Activated CD4-positive, alpha-beta memory T cell treated with anti-CD3 and anti-CD28 coated beads for 36 hours (primary cell): Measurements from ENCODE around the gene PDE4D. TPM values are rescaled to one million over a fixed set of nuclear protein-coding genes. Genes with fewer than 3 reads are reported as not detected.
A peak's percentile ranks its signal among the peaks of the same experiment; 100 is the strongest.

ENCODE experiments used
- CTCF ChIA-PET: fragments of 350-600 bp; sonication (Branson Sonifier 250); formaldehyde crosslinking; loops from one replicate; lab custom pipeline; 2021; ENCODE audit warnings: antibody characterized with exemption, inconsistent platforms; lab: Charles Lee
- POLR2A ChIA-PET: fragments of 350-600 bp; sonication (Branson Sonifier 250); formaldehyde crosslinking; loops from one replicate; lab custom pipeline; 2021; ENCODE audit warnings: antibody characterized with exemption; lab: Charles Lee
- DNase-seq: peaks from one replicate; pipeline ENCODE4 v3.0.0-alpha.2; 2020
- H3K27ac Mint-ChIP-seq: one replicate; pipeline ENCODE4 v1.8.0; 2021; ENCODE audit warnings: mixed read lengths
- H3K27me3 Mint-ChIP-seq: one replicate; pipeline ENCODE4 v1.8.0; 2021; ENCODE audit warnings: mixed read lengths
- H3K36me3 Mint-ChIP-seq: one replicate; pipeline ENCODE4 v1.8.0; 2021; ENCODE audit warnings: mixed read lengths
- H3K4me1 Mint-ChIP-seq: one replicate; pipeline ENCODE4 v1.8.0; 2021; ENCODE audit warnings: low read depth, mixed read lengths
- H3K4me3 Mint-ChIP-seq: one replicate; pipeline ENCODE4 v1.8.0; 2021; ENCODE audit warnings: mild to moderate bottlenecking, mixed read lengths
- H3K9me3 Mint-ChIP-seq: one replicate; pipeline ENCODE4 v1.8.0; 2021; ENCODE audit warnings: mixed read lengths
- intact Hi-C: fragments of 100-400 bp; cut with micrococcal nuclease; formaldehyde crosslinking; loops from one replicate; pipeline ENCODE4 v1.15.1; 2023
- microRNA-seq: library from miRNA; unstranded; fragments of <30 nt; microRNA quantifications from one replicate; pipeline ENCODE4 v1.2.0, GENCODE V29; 2022; ENCODE audit warnings: borderline number of aligned reads, borderline microRNAs expressed, borderline replicate concordance
- total RNA-seq, 2 experiments: library from RNA; stranded (reverse); gene quantifications; one replicate each; pipeline ENCODE4 v1.2.3, GENCODE V29; 2021

PDE4D gene
- total RNA-seq, 2 experiments from 2014 or later, result 49.3 to 50.8 TPM

DNA sequence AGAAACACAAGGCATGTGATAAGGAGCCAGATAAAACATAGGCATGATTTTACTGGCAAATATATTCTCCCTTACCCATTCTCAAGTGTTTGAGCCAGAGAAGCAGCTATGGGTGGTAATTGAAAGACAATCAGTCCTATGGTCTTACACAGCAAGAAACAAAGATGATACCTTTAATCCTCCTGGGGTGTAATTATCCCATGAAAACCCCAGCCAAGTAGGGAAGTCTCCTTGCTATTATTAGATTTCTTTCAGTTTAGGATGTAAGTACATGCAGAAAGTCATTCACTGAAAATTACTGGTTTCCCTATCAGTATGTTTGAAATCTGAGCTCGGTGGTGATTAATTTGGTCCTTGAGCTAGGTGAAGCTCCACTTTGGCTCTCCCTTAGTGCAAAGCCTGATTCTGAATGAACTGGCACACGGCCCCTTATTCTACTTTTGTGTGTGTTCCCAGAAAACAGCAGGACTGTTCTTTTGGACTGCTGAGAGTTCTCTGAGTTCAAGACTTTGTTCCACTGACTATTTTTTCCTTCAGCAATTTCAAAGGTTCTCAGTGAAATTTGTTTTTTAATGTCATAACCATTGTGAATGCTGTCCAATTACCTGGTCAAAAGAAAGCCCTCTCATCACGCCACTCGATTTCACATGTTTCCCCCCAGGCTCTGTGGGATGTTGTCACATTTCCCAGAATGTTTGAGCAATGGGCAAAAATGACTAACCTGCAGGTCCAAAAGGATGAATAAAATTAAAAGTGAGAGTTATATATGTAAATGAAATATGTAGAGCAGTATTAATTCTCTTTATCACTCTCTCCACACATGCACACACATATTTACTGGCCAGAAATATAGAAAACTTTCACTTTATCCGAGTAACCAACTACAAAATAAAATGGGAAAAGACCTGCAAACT is 967.6 kb downstream of the PDE4D start:
- ChIA-PET POLR2A (interaction anchor here (0.6 to 1.0 kb wide), 2 partner anchors 8 to 34 kb away, joined by 3 to 5 read pairs; no protein-coding TSS in a partner anchor), CTCF (interaction anchor here (0.7 to 1.2 kb wide), 3 partner anchors 32 to 247 kb away, joined by 3 read pairs; no protein-coding TSS in a partner anchor)
- H3K27me3 Mint-ChIP-seq, result peaks cover 2% of the 10 kb centered on the region
- peak overlapping the region; percentile 85 for H3K27ac Mint-ChIP-seq
- no peaks in the 10 kb centered on the region for H3K9me3 Mint-ChIP-seq
- DNase-seq, result peak; percentile 48
- H3K4me3 Mint-ChIP-seq, result no peak overlapping the region
- intact Hi-C loops, result loop anchor here (1.0 to 5.0 kb wide), 5 partner anchors 8 to 94 kb away; no protein-coding TSS in a partner anchor
- H3K4me1 Mint-ChIP-seq, result peaks cover 41% of the 10 kb centered on the region
- H3K36me3 Mint-ChIP-seq, result no peaks in the 10 kb centered on the region

DNA sequence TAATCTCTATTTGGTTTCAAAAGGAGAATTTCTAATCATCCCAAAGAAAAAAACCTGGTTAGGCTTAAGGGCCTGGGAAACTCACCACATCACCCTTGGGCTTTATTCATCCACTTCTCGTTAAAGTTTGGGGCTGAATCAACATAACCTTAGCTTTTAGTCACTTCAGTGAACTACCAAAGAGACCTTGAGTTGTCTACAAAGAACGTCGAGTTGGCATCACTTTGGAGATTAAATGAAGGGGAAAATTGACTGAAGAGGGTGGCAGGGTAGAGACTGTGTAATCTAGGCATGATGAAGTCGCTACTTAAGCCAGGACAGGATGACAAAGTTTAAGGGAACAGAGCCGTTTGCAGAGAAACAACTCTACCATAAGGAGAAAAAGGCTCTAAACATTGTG is 969.2 kb downstream of the PDE4D start:
- Mint-ChIP-seq H3K9me3 (no peaks in the 10 kb centered on the region), H3K27me3 (peaks cover 2% of the 10 kb centered on the region), H3K4me3 (no peak overlapping the region), H3K27ac (no peak overlapping the region), H3K4me1 (peaks cover 43% of the 10 kb centered on the region), H3K36me3 (no peaks in the 10 kb centered on the region)
- ChIA-PET POLR2A (no interaction called here), CTCF (interaction anchor here (0.6 to 0.7 kb wide), 2 partner anchors 24 to 442 kb away, joined by 3 read pairs; no protein-coding TSS in a partner anchor)
- DNase-seq, result no peak
- intact Hi-C loops, result no loop called here

DNA sequence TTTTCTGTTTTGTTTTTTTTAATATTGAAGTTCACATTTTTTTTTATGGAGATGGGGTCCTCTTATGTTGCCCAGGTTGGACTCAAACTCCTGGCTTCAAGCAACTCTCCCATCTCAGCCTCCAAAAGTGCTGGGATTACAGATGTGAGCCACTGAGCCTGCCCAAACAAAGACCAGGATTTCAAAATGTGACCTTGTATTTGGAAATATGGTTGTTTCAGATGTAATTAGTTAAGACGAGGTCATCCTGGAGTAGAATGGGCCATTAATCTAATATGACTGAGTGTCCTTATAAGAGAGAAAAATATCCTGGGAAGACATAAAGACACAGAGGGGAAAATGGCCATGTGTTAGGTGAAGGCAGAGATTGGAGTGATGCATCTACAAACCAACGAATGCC is 970.2 kb downstream of the PDE4D start:
- H3K4me1 Mint-ChIP-seq, result peaks cover 43% of the 10 kb centered on the region
- POLR2A ChIA-PET, result no interaction called here
- H3K4me3 Mint-ChIP-seq, result no peak overlapping the region
- CTCF ChIA-PET, result no interaction called here
- intact Hi-C loops, result no loop called here
- no peaks in the 10 kb centered on the region for H3K9me3 Mint-ChIP-seq
- H3K27me3 Mint-ChIP-seq, result peaks cover 2% of the 10 kb centered on the region
- H3K36me3 Mint-ChIP-seq, result no peaks in the 10 kb centered on the region
- H3K27ac Mint-ChIP-seq, result no peak overlapping the region
- DNase-seq, result no peak

DNA sequence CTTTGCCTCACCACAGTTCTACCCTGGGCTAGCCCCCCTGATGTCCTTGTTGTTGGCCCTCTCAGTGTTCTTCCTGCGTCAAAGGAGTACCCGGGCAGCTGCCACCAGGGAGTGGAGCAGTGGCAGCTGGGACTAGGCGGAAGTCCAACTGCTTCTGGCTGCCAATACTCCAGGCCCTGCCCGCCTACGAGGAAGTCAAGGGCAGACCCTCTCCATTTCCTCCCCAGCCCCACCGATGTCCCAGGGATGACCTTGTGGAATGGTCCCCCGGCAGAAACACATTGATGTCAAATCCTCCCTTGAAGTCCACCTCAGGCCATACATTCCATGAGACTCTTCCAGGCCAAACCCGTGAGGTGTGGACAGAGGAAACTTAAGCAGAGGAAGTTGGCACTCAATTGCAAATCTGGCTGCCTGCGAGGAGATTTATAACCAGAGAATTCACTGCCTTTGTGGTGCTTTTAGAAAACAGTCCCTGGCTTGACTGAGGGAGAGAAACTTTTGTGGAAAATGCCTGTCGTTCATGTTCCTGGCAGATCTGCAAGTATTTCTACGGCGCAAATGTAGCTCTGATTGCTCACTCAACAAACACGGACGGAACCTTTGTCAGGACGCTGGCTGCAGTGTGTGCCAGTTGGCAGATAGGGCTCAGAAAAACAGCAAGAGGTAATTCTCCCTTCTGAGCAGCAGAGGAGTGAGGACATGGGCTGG is 970.9 kb downstream of the PDE4D start:
- no peaks in the 10 kb centered on the region for H3K27me3 Mint-ChIP-seq

DNA sequence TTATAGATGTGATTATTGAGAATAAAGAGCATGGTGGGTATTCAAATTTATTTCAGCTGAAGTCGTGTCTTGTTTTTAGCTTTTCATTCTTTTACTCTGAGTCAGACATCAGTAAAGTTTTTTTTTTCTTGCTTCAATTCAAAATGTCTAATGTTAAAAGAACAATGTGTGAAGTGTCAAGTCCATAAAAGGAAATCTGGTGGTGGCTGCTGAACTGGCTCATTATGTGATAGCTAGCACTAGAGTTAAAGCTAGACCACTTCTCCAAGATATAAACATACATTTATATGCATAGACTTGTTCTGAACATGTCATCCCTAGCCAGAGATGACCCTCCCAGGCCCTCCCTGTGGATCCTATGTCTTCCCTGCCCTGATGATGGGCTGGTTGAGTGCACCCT is 972.4 kb downstream of the PDE4D start:
- intact Hi-C loops, result no loop called here
- Mint-ChIP-seq H3K4me3 (no peak overlapping the region), H3K27me3 (no peaks in the 10 kb centered on the region), H3K27ac (no peak overlapping the region), H3K9me3 (no peaks in the 10 kb centered on the region), H3K4me1 (peaks cover 26% of the 10 kb centered on the region), H3K36me3 (no peaks in the 10 kb centered on the region)
- no peak for DNase-seq
- ChIA-PET POLR2A (no interaction called here), CTCF (no interaction called here)

More for the DNA sequence above, 970.9 kb downstream of the PDE4D start:
- H3K36me3 Mint-ChIP-seq, result no peaks in the 10 kb centered on the region
- CTCF ChIA-PET, result no interaction called here
- intact Hi-C loops, result no loop called here
- POLR2A ChIA-PET, result no interaction called here
- no peaks in the 10 kb centered on the region for H3K9me3 Mint-ChIP-seq
- no peak overlapping the region for H3K4me3 Mint-ChIP-seq
- no peak overlapping the region for H3K27ac Mint-ChIP-seq
- peaks cover 41% of the 10 kb centered on the region for H3K4me1 Mint-ChIP-seq
- no peak for DNase-seq

DNA sequence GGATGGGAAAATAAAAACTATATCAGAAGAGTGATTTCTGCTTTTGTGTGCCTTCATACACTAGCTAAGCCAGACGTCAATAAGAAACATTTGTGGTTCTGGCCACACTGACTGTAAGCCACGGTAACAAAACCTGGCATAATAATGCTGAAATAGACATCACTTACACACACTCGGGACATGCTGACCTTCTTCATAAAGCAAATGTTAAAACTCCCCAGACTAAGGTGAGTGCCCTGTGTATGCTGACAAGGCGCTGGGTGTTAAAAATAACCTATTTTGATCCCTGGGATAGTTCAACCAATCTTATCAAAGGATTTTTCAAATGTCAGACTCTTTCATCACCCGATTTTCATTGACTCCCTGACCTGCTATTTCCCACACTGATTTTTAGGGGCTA is 973.7 kb downstream of the PDE4D start:
- CTCF ChIA-PET, result interaction anchor here (0.6 to 1.5 kb wide), 2 partner anchors 28 to 49 kb away, joined by 3 read pairs; no protein-coding TSS in a partner anchor
- Mint-ChIP-seq H3K4me3 (no peak overlapping the region), H3K27ac (no peak overlapping the region), H3K36me3 (no peaks in the 10 kb centered on the region), H3K27me3 (no peaks in the 10 kb centered on the region), H3K9me3 (no peaks in the 10 kb centered on the region), H3K4me1 (peaks cover 15% of the 10 kb centered on the region)
- DNase-seq, result no peak
- POLR2A ChIA-PET, result no interaction called here
- intact Hi-C loops, result no loop called here

Small RNAs within 50 kb of the gene (microRNA-seq; reads per million reads assigned to microRNA genes)
- gene MIR582, result 2.0 reads per million
